GM18907 (cell line): Measurements from ENCODE around the gene LCT.
"Not testable (repeated sequence)": the region's sequence is repeated elsewhere in the genome, so short reads cannot be mapped to it uniquely, and the experiment has no call there.

Experiments used
- ATAC-seq: cut with Tn5 transposase; IDR thresholded peaks from one replicate; pipeline ENCODE4 v1.9.1; 2021; ENCODE audit warnings: mild to moderate bottlenecking, moderate library complexity; ENCODE audit not compliant: unreplicated experiment

Gene LCT

DNA sequence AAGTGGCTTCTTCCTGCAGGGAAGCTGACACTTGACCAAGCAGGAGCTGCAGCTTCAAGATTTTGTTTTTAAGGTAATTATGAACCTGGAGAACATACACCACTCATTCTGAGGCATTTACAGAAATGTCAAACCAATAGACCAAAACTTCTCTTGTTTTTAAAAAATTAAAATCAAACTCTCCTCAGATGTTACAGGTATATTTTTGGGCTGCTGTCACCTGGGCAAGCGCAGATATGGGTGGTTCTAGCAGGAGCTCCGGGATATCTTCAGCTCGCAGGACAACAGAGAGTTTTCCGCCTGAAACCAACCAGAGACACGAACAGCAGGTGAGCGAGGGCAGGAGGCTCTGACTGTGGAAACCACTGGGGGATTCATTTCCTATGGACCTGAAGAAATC is 4.1 kb downstream of the LCT start:
- no peak for ATAC-seq

DNA sequence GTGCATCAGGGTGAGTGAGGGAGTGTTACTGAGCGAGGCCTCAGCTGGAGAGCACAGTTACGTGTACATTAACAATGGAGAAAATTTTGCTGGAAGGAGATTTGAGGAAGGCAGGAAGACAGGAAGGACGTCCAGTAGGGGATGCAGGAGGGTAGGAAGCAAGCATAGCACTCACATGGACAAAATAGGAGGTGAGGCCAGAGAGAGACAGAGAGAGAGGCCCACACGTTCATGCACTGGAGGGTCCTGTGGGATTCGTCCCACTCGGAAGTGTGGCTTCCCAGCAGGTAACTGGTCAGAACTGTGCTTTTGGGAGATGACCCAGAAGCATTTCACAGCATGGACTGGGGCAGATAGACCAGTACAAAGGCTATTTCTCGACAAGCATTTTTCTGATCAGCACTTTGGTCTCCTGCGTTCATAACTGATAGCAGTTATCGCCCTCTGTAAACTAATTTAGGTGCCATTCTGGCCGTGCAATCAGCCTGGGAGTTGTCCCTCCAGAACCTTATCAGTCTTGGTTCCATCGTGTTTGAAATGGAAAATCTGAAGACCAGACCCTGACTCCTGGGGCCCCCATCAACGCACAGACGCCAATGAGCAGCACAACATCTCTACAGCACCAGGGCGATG is 5.7 kb downstream of the LCT start:
- no peak for ATAC-seq

DNA sequence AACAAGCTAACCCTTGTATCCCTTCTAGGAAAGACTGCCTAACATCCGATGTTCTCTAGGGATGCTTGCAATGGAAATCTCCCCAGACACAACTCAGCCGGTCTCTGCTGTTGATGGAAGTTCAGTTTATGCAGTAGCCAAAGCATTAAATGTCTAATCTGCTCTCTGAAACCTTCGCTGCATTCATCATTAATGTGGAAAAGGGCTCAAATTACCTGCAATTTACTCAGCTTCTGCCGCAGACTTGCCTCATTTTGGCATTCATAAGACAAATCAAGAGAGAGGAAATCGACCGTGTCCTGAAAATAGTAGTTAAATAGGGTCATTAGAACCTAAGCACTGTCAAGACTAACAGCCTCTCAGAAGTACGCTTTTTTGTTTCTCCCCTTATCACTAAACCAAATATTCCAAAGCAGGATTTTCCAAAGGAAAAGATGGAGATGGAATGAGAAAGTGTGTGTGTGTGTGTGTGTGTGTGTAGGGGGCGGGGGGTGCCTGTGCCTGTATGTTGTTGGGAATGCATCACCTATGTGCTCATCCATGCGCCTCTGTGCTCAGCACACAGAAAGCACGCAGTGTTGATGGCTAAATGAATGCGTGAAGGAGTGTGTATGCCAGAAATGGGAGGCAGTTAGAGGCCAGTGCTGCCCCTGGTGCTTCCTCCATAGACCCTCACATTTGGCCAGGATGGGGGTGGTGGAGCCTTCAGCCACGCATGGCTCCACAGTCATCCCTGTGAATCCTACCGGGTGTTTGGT is 7.4 kb downstream of the LCT start:
- no peak for ATAC-seq

DNA sequence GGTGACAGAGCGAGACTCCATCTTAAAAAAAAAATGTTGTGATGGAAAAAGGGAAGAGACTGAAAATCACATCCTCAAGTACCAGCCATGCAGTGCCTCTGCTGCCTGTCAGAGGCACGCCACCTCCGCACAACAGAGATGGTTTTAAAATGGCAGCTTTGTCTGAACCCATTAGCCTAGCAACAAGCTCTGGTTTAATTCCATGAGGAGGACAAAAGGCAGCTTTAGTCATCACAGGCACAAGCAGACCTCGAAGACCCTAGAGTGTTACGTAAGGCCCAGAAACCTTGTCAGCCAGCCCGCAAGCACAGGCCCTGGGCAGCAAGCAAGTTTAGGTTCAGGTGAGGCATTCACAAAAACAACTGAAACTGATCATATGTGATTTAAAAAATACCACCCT is 10.4 kb downstream of the LCT start:
- no peak for ATAC-seq

DNA sequence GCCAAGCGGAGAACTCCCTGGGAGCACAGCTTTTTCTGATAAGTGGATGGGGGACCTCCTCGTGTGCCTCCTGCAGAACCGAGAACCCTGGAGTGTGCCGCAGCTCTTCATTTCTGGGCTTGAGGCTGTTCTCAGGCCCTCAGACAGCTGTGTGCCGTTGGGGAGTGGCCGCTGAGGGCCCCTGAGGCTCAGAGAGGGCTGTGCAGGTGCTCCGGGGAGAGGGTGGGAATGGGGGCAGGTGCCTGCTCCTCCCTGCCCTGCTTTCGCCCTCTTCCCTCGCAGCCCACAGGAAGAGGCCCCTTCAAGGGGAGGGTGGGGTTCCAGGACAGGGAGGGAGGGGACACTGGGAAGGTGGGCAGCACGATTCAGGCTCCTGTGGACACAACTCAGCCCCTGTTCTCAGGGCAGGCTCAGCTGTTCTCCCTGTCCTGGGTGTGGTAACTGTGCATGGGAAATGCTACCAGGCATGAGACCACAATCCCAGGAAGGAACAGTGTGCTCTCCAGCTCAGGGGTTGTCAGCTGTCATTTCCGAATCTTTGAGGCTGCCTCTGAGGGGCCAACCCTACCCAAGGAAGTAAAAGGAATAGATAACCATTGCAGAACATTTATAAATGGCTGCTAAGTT is 11.3 kb downstream of the LCT start:
- ATAC-seq = no peak

DNA sequence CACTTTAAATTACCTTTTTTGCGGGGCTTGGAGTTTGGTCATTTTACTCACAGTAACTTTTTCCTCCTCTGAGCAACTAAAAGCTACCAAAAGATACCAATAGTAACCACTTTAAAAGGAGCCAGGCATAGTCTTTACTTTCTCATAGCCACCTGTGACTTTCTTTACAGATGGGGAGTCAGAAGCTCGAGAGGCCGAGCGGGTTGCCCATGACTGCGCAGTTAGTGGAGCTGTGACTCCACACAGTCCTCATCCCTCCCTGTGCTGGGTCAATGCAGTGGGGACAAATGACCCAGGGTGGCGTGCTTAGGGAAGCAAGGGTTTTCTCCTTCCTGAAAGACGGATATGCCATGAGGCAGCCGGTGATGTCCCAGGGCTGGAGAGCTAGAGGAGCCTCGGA is 11.9 kb downstream of the LCT start:
- ATAC-seq = no peak

DNA sequence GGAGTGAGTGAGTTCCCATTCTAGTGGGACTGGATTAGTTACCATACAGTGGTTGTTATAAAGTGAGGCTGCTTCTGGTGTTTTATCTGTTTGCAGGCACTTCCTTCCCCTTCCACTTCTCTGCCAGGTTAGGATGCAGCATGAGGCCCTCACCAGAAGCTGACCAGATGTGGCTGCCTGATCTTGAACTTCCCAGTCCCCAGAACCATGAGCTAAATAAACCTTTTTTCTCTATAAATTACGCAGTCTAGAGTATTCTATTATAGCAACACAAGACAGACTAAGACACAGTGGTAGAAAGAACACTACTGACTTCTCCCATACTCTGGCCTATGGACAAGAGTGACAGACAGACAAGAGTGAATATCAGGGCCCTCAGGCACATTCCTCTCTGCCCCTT is 14.1 kb downstream of the LCT start:
- ATAC-seq = no peak

DNA sequence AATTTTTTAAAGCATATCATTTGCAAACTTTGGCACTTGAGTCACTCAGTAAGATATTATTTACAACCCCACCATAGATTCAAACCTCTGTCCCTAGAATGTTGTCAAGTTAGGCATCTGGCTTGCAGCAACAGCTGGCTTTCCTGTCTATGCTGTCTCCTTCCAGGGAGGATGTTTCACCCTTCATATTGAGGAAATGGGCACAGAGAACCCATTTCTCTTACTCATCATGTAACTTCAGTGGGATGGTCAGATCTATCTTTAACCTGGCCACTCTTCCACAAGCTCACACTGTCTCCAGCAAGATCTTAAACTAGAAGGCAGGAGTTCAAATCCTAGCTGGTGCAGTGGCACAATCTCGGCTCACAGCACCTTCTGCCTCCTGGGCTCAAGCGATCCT is 15.8 kb downstream of the LCT start:
- no peak for ATAC-seq

DNA sequence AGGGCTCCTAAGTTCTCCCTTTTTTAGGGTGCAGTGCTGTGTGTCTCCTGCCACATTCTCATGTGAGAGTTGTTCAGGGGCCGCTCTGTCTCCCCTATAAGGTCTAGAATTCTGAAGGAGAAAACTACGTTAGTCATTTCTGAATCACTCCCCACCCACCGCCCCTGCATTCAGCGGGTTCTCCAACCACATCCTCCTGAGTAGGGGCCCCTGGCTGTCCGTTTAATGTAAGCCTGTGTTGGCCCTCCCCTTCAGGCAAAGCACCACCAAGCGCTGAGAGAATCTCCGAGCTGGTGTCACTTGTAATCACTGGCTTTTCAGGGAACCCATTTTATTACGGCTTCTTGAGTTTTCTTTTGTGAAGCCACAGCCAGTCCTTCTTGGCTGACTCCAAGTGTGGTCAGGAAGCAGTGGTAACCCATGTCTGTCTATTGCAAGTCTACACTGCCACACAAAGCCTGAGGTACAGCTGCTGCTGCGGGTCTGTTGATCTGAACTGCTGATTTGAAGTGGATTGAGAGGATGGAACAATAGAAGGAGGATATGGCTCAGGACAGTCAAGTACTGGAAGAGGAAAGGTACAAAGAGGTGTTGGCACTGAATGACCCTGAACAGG is 16.9 kb downstream of the LCT start:
- ATAC-seq = peak; percentile 95

DNA sequence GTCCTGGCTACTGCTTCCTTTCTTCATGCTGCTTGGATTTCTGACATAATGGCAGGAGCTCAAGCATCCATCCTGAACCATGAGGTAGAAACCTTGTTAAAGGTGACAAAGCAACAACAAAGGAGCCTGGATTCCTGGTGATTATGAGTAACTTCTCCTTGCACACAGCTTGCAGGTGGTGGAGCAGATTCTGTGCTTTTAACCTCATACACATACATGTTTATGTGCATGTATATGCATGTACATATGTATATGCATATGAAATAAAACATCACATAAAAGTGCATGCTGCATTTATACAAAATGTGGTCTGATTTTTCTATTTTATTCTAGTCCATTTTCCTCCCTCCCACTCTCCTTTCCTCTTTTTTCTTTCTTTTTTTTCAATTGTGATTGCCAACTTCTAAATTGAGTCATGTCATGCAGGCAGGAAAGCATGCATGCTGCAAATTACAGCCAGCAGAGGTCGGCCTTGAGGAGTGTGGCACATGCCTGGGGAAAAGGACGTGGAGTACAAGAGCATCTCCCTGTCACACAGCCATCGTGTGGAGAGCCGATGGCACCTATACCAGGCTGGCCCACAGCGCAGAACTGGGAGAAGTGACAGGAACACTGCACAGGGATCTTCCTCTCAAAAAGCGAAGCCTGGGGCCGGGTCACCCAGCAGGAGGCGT is 17.9 kb downstream of the LCT start:
- ATAC-seq = no peak

DNA sequence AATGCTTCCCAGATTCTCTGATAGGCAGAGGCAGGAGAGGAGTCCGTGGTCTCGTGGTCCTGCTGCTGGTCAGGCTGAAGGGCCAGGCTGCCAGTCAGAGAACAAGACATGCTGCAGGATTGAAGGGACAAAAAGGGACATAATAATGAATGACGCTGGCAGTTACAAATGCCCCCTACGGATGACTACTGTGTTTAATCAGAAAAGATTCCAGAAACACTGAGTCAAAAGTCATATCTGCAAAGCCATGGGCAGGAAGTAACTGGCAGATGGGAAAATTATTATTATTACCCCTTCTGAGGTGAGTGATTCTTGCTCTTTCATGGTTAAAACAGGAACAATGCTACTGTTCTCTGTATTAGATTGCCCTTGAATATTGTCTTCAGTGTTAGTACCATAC is 19.0 kb downstream of the LCT start:
- no peak for ATAC-seq

DNA sequence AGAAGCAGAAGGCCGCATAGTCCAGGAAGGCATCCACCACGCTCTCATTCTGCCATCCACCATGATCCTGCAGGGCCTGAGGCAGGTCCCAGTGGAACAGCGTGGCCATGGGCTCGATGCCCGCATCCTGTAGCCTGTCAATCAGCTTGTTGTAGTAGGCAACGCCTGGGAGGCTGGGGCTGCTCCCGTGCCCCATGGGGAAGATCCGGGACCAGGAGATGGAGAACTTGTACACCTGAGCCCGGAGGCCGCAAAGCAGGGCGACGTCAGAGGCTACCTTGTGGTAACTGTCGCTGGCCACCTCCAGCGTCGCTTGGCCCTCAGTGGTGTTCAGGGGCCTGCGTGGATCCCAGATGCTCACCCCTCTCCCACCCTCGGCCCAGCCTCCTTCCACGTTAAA is 19.5 kb downstream of the LCT start:
- no peak for ATAC-seq

DNA sequence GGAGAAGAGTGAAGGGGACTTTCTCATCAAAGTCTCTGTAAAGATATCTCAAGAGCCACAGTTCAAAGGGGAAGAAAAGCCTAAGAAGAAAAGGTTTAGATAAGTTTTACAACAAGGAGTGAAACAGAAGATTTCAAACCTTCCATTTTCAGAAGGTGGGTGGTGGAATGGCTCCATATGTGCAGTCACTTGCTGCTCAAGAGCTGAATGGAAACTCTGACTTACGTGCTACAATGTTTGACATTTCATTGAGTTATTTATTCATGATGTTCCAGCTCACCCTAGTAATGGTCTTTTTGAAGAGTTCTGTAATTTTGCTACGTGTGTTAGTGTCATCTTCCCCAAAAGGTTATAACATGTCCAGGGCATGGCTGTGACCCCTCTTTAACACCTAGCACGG is 21.7 kb downstream of the LCT start:
- ATAC-seq = no peak

DNA sequence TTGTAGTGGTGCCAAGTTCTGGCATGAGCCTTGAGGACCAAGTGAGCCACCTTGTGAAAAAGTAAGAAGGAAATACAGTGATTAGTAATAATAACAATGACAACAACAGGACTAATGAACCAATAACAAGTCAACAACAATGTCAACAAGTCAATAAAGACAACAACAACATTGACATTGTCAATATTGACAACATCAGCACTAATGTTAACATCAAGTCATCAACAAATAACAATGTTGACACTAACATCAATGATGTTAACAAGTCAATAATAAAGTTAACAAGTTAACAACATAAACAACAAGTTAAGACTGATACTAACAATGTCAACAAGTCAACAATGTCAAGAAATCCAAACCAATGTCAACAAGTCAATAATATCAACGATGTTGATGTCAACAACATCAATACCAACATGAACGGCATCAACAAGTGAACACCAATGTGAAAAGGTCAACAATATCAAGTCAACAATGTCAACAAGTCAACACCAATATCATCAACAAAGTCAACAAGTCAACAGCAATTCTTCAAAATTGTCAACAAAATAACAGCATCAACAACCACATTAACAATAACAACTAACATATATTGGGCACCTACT is 24.0 kb downstream of the LCT start:
- ATAC-seq = no peak

DNA sequence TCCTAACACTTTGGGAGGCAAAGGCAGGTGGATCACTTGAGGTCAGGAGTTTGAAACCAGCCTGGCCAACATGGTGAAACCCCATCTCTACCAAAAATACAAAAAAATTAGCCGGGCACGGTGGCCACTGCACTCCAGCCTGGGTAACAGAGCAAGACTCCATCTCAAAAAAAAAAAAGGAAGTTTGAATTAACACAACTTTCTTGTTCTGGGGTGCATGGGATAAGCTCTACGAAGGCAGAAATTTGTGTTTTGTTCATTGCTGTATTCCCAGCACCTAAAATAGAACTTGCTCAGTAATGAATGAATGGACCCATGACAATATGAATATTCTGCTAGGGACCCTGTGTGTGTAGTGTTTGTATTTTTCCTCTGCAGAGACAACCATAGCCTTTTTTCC is 29.1 kb downstream of the LCT start:
- not testable (repeated sequence) for ATAC-seq

DNA sequence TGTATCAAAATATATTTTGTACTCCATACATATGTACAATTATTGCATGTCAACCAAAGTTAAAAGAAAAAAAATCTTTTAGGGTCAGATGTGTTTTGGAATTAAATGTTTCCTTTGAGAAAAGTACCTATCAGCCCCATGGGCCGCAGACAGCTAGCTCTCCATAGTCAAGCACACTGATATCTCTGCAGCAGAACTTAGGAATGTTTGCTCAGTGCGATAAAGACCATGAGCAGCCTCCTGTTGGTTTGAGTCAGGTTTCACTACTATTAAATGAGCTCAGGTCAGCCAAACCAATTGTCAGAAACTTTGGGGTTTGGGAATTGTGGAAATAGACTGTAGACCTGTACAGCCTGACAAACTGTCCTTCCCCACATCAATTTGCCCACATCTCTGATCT is 33.7 kb downstream of the LCT start:
- ATAC-seq = no peak

DNA sequence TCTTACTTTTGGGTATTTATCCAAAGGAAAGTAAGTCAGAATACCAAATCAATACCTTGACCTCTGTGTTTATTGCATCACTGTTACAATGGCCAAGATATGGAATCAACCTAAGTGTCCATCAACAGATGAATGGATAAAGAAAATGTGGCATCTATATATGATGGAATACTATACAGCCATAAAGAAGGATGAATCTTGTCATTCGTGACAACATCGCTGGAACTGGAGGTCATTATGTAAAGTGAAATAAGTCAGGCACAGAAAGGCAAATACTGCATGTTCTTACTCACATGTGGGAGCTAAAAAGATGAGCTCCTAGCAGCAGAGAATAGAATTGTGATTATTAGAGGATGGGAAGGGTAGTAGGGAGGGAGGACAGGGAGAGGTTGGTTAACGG is 34.6 kb downstream of the LCT start:
- no peak for ATAC-seq

DNA sequence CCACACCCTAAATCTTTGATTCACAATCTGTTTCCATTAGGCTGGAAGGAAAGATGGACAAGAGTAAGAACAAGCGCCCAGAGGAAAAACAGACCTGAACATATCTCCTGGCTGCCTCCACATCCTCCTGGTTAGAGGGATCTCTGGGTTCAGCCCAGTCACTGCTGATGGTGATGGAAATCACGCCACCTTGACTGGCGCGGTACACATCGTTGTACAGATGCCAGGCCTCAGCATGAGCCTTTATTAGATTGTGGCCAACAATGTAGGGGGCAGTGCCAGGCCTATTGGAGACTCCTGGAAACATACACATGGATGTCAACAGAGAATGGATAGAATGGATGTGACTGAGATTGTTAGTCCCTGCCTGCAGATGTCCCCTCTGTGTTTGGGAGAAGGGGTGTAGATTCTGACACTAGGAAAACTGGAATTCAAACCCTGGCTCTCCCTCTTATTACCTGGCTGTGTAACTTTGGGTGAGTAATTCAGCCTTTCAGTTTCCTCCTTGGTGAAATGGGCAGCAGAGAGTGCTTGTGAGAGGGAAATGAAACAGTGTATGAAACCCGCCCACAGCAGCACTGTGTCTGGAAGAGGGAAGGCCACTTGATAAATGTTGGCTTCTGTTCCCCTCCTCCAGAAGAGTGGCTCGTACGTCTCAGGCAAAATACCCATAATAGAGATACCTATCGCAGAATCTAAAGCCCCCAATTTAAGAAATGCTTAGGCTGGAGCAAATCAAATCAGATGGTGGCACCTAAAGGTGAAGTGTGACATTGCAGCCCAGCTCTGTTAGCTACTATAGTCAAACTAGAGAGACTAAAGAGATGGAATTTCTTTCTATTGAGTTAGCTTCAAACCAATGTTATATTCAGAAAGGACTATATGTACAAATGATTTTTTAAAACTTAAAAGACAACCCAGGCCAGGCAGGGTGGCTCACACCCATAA is 36.2 kb downstream of the LCT start:
- no peak for ATAC-seq

DNA sequence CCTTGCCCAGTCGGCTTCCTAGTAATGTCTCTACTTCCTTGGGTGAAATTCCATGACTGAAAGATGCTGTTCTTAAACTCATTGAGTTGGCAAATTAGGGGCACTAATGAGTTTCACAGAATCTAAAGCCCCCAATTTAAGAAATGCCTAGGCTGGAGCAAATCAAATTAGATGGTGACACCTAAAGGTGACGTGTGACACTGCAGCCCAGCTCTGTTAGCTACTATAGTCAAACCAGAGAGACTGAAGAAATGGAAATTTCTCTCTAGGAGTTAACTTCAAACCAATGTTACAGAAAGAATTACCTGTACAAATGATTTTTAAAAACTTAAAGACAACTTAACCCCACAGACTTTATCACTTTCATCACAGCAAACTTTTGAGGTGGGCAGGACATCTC is 37.2 kb downstream of the LCT start:
- ATAC-seq = no peak

DNA sequence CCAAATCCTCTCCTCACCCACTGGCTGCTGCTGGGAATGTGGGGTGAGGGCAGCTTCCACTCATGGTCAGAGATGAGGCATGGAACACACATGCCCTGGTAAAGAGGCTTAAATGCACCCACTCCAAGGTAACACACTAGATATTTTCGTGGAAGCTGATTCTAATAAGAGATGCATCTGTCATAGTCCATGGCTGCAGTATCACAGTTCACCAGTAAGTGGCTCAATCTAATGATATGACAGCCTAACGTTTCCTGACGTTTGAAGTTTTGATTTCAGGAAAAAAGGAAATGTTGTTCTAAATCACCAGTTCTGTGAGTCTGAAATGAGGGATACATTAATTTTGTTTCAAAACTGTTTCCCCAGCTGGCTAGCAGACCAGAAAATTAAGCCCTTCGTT is 38.2 kb downstream of the LCT start:
- ATAC-seq = no peak
